GM18867 (cell line): Measurements from ENCODE around the gene KLF18.
"Not testable (repeated sequence)": the region's sequence is repeated elsewhere in the genome, so short reads cannot be mapped to it uniquely, and the experiment has no call there.

Experiments
- ATAC-seq: cut with Tn5 transposase; IDR thresholded peaks from one replicate; pipeline ENCODE4 v1.9.1; 2021; ENCODE audit warnings: mild to moderate bottlenecking, moderate library complexity; ENCODE audit not compliant: unreplicated experiment

The KLF18 gene

GRCh38 chr1:44120398-44120949 is 21.0 kb downstream of the KLF18 start:
- no peak for ATAC-seq

GRCh38 chr1:44119525-44119924 is 21.9 kb downstream of the KLF18 start:
- no peak for ATAC-seq

DNA sequence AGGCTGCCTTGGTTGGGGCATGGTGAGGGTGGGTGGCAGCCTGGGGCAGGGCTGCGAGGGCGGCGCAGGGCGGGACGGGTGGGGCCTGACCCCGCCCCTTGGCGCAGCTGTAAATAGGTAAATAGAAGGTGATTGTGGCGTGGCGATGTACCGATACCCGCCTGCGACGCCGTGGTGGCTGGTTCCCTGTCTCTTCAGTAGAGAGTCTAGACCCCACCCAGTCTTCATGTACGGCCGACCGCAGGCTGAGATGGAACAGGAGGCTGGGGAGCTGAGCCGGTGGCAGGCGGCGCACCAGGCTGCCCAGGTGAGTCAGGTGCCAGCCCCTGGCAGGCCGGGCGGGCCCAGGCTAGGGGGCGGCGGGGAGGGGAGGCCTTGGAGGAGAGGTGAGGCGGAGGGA is 22.7 kb downstream of the KLF18 start, which contains the start of gene KLF17:
Gene KLF17, plus strand, starts transcription at position 140 of the 400 bp plus-strand sequence. Its CDS starts 87 bp downstream, at position 227.
- no peak for ATAC-seq

GRCh38 chr1:44117272-44117671 is 24.2 kb downstream of the KLF18 start:
- not testable (repeated sequence) for ATAC-seq

GRCh38 chr1:44114098-44114497 is 27.3 kb downstream of the KLF18 start:
- ATAC-seq = no peak

DNA sequence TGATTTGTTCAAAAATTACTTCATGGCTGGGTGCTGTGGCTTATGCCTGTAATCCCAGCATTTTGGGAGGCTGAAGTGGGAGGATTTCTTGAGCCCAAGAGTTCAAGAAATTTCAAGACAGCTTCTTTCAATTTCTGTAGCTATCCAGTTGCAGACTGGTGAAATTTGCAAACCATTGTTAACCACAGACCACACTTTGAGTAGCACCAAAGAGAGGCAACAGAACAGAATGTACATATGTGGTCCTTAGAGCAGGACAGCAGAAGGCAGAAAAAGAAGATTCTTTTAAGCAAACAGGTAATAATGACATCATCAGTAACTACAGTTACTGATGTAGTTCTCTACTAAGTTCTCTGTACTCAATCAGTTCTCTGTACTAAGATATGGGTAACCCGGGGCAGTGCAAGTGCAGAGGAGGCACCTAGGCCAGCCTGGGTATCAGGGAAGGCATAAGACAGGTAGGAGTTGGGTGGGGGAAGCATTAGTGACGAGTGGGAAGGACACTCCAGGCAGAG is 28.3 kb downstream of the KLF18 start:
- no peak for ATAC-seq

- no peak for ATAC-seq
Measured at GRCh38 chr1:44112486-44112885, 28.9 kb downstream of the KLF18 start.

- ATAC-seq = no peak
Measured at GRCh38 chr1:44111861-44112260, 29.6 kb downstream of the KLF18 start.

GRCh38 chr1:44110916-44111315 is 30.5 kb downstream of the KLF18 start:
- no peak for ATAC-seq

DNA sequence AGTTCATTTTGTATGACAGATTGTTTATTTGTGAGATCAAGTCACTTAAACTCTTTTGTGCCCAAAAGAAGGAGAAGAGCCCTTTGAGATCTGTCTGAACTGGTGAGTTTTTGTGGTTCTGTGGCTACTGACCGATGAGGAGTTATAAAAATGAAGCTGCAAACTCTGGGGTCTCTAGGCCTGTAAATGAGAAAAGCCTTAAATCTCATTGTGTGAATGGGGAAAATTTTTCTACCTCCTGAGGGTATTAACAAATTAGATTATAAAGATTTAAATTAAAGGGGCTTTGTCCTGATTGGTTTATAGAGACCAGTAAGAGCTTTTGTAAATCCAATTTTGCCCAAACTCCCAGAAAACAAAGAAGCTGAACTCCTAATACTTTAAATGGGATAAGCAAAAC is 32.5 kb downstream of the KLF18 start:
- ATAC-seq = no peak

GRCh38 chr1:44108241-44108640 is 33.2 kb downstream of the KLF18 start:
- ATAC-seq = no peak

GRCh38 chr1:44105810-44106209 is 35.6 kb downstream of the KLF18 start:
- no peak for ATAC-seq

GRCh38 chr1:44103270-44104131 is 37.9 kb downstream of the KLF18 start:
- no peak for ATAC-seq

DNA sequence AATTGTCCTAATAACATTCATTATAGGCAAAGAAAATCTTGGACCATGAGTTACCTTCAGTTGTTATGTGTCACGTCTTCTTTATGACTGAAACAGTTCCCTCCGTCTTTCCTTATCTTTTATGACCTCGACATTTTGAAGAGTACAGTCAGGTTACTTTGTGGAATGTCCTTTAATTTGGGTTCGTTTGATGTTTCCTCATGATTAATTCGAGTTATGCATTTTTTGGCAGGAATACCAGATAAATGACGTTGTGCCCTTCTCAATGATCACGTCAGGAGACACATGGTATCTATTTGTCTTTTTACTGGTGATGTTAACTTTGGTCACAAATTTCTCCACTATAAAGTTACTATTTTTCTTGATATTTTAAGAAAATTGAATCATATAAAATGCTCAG is 40.1 kb downstream of the KLF18 start:
- no peak for ATAC-seq

GRCh38 chr1:44100183-44100868 is 41.1 kb downstream of the KLF18 start:
- ATAC-seq = no peak

DNA sequence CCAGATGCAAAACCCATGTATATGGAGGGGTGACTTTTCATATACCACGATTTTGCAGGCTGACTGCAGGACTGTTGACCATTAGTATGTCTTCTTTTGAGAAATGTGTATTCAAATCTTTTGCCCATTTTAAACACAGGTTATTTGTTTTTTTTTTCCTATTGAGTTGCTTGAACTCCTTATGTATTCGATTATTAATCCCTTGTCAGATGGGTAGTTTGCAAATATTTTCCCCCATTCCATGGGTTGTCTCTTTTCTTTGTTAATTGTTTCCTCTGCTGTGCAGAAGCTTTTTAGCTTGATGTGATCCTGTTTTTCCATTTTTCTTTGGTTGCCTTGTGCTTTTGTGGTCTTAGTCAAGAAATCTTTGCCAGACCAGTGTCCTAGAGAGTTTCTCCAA is 47.4 kb downstream of the KLF18 start:
- no peak for ATAC-seq

GRCh38 chr1:44090429-44091252 is 50.8 kb downstream of the KLF18 start:
- no peak for ATAC-seq

- ATAC-seq = no peak
Measured at GRCh38 chr1:44089371-44090048, 51.9 kb downstream of the KLF18 start.
